ENCODE measurements around the gene PRDM2.
A peak's percentile ranks its signal among the peaks of the same experiment; 100 is the strongest.

PRDM2 gene

GRCh38 chr1:13794231-13795187, 94.5 kb downstream of the PRDM2 start:
- DNase-seq: no peak

- DNase-seq: no peak
Observed at GRCh38 chr1:13797397-13797796, 97.4 kb downstream of the PRDM2 start.

GRCh38 chr1:13798120-13798519, 98.1 kb downstream of the PRDM2 start:
- DNase-seq: no peak

DNA sequence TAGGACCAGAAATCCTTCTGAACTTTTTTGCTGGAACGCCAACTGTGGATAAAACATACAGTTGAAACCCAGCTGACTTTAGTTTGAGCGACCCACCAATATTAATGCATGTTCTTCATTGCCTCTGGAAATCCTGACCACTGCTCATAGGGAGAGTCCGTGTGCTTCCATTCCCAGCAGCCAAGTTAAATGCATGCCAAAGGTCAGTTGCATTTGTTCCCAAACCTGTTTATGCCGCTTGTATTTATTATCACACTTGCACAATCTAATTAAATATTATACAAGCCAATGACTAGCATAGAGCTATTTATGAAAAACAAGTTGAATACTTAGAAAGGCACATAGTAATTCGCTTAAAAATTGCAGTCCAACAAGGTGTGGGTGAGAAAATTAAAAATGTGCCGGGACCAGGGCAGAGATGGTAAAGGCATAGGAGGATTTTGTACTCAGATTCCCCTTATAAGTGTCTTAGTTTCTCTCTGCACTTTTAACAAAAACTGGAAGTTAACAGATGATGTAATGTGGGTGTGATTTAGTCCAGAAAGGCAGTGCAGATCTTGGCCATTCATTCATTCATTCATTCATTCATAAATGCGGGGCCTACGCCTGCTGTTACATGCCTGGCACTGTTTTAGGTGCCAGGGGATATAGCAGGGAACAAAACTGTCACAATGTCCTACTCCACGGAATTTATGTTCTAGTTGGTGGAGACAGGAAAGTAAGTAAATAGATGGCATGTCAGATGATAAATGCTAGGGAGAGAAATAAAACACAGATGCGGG, 99.7 kb downstream of the PRDM2 start:
- DNase-seq: no peak

DNA sequence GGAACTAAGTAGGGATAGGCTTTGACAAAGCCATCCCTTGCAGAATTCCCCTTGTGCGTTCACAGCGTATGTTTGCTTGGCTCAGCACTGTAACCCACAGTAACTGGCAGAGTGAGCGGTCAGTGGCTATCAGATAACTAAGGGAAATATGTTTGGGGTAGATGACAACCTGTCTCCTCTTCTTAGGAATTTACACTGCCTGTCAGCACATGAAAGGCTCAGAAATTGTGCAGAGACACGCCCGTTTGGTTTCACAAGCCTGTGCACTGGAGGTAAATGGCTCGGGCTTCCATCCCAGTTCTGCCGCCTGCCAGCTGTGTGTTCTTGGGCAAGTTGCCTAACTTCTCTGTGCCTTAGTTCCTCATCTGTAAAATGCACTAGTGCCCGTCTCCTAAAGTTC, 101.2 kb downstream of the PRDM2 start:
- no peak for DNase-seq

DNA sequence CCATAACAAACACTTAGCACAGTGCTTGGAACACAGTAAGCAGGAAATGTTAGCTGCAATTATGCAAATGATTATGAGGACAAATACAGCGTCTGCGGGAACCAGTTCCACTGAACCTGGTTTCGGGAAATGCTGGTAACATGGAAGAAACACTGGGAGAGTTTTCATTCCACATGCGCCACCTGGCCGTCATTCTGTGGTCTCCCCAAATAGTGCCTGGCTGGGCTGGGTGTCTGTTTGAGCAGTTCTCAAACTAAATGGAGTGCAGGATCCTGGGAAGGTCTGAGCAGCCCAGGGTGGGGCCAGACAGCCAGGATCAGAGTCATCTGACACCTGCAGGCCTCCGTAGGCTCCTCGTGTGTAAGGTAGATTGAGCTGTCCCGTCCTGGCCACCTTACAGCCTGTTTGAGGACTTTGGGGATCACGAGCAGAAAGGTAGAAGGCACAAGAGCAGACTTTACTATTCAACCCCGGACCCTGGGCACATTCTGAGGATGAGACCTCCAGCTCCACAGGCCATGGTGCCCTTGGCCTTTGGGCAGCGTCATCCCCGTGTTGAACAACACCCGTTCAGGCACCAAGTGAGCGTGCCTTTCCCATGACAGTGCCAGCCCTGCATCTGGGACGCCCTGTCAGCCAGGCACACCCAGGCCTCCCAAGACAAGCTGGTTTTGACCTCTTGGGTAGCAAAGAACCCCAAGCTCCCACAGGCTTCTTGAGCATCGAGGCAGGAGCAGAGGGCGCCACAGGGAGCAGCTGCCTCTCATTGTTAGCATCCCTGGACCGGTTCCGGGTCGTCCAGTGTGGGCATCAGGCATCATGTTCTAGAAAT, 101.9 kb downstream of the PRDM2 start:
- DNase-seq: no peak

- DNase-seq: no peak
Observed at GRCh38 chr1:13802782-13803545, 103.0 kb downstream of the PRDM2 start.

DNA sequence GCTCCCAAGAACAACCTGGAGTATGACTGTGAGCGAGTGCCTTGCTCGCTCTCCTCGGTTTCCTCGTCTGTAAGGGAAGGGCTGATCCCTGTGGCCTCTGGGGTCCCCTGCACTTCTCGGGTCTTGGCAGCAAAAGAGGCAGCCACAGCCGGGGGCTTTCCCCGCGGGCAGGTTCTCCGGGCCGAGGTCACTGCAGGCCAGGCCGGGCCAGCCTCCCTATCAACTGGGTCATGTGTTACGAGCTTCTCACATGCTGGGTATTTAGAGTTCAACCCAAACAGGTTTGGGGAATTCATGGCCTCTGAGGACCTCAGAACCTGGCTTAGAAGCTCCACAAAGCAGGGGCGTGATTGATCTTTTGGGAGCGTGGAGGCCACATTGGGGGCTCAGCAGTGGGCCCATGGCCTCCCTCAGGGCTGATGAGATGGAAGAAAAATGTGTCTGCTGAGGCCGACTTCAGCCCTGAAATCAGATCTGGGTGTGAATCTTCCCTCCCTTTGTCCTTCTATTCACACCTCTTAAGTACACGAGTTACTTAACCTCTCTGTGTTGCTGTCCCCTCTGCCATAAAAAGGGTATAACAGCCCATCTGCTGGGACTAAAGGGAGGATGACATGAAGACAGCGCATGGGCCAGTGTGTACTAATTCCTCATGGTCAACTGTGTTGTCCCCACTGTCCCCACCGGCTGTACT, 103.7 kb downstream of the PRDM2 start:
- no peak for DNase-seq

- no peak for DNase-seq
Observed at GRCh38 chr1:13804240-13804633, 104.2 kb downstream of the PRDM2 start.

GRCh38 chr1:13805431-13805830, 105.4 kb downstream of the PRDM2 start:
- no peak for DNase-seq

GRCh38 chr1:13806108-13806507, 106.1 kb downstream of the PRDM2 start:
- DNase-seq: no peak

DNA sequence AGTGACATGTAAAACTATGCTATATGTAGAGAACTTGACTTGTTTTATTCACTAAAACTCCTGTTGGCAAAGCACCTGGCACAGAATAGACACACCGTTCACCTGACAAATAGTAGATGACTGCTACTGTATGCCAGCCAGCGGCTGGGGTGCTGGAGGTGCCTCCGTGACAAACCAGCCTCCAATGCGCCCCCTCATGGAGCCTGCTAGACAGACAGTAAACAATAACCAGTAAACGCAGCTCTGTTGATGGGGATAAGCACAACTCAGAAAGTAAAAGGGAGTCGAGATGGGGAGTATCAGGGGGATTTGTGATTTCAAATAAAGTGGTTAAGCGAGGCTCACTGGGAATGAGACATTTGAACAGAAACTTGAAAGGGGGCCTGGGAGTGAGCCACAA, 107.2 kb downstream of the PRDM2 start:
- no peak for DNase-seq

DNA sequence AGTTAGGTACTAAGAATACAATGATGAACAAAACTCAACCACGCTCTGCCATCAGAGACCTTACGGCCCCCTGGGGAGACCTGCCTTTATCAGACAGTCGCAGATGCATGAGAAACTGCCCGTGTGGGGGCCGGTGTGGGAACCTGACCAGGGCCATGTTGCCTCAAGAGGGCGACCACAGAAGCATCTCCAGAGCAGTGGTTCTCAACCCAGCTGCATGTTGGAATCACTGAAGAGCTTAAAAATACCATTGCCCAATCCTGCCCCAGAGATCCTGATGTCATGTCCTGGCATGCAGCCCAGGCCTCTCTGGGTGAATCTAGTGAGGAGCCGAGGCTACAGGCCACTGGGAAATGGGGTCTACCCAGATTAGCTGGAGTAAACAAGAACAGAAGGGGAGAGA, 108.7 kb downstream of the PRDM2 start:
- DNase-seq: no peak

DNA sequence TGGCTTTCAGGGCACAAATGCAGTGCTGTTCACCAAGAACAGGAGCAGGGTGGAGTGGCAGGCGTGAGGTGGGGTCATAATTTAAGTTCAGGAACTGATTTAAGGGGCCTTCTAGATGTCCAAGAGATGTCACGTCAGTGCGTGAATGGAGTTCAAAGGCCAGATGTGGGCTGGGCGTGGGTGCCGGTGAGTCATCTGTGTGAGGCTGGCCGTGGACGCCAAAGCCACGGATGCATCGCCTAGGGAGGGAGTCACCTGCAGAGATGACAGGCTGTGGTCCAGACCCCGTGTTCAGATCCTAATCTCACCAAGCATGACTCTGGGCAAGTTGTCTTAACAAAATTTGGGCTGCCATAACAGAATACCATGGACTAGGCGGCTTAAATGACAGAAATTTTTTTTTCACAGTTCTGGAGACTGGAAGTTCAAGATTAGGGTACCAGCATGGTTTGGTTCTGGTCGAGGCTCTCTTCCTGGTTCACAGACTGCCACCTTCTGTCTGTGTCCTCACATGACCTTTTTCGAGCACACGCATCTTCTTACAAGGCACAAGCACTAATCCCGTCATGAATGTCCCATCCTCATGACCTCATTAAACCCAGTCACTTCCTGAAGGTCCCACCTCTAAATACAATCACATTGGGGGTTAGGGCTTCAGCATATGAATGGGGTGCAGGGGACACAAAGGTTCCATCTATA, 109.6 kb downstream of the PRDM2 start:
- DNase-seq: no peak

- no peak for DNase-seq
Observed at GRCh38 chr1:13812456-13813397, 112.7 kb downstream of the PRDM2 start.

GRCh38 chr1:13813398-13814012, 113.5 kb downstream of the PRDM2 start:
- DNase-seq: peak; percentile 31

DNA sequence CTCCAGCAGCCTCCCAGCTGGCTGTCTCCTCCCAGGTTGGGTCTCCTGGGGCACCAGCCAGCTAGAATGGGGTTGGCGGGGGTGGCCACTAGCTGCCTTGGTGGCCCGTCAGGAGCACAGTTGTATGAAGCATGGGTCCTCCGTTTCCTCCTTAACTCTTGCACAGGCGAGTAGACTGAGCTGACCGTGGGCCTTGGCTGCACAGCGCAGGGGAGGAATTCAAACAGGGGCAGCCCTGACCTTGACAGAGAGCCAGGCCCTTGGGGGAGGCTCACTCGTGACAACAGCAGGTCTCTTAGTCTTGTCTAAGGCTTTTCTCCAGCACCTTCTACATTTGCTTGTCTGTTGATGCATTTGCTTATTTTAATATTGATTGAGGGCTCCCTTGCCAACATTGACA, 114.1 kb downstream of the PRDM2 start:
- DNase-seq: no peak

GRCh38 chr1:13816016-13816760, 116.2 kb downstream of the PRDM2 start:
- DNase-seq: no peak

- DNase-seq: no peak
Observed at GRCh38 chr1:13817906-13818305, 117.9 kb downstream of the PRDM2 start.
